GM21367 (cell line): ENCODE measurements around the gene ZW10.

ENCODE experiments used
- ATAC-seq: cut with Tn5 transposase; IDR thresholded peaks from one replicate; pipeline ENCODE4 v1.9.1; 2021; ENCODE audit not compliant: unreplicated experiment

The ZW10 gene

DNA sequence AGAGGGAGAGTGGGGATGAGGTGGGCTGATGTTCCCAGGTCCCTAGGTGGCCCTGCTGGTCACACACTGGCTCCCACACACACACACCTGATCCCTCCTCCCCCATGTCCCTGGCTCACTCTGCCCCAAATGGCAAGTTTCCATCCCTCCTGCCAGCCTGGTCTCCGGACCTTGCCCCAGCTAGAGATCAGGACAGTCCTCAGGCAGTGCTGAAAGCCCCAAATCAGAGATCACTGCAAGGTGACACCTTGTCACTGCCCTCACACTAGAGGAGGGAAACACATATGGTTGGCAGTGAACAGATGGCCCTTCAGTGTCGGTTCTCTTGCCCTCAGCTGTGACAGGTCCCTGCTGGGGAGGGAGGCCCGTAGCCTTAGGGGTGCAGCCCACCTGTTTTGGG is 75.0 kb downstream of the ZW10 start:
- ATAC-seq, result no peak

DNA sequence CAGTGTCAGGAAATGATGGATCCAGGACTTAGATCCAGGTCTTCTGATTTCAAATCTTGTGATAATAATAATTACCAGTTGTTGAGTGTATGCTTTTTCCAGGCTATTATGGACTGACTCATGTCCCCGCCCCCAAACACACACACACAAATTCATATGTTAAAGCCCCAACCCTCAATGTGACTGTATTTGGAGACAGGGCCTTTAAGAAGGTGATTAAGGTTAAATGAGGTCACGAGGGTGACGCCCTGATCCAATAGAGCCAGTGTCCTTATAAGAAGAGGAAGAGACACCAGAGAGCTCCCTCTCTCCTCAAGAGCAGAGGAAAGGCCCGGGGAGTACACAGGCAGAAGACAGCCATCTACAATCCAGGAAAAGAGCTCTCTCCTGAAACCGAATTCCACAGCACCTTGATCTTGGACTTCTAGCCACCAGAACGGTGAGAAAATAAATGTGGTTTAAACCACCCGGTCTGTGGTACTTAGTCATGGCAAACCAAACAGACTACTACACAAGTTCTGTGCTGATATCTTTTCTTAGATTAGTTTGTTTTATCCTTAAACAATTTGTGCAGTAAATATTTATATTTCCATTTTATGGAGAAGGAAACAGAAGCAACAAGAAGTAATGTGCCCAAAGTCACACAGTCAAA is 75.6 kb downstream of the ZW10 start:
- no peak for ATAC-seq

DNA sequence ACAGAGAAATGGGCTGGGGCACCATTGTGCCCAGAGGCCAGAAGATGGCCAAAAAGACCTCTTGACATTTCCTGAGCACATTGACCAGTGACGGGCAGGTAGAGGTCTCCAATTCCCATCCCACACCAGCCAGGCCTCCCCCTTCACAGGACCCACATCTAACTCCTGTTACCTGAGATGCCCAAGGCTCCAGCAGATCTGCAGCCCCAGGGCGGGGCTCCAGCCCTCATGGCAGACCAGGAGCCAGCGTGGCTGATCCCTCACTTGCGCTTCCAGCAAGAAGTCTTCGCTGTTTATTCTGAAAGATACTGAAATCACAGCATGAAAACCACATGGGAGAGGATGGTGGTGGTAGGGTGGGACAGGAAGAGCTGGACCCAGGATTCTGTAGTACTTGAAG is 76.4 kb downstream of the ZW10 start:
- no peak for ATAC-seq

DNA sequence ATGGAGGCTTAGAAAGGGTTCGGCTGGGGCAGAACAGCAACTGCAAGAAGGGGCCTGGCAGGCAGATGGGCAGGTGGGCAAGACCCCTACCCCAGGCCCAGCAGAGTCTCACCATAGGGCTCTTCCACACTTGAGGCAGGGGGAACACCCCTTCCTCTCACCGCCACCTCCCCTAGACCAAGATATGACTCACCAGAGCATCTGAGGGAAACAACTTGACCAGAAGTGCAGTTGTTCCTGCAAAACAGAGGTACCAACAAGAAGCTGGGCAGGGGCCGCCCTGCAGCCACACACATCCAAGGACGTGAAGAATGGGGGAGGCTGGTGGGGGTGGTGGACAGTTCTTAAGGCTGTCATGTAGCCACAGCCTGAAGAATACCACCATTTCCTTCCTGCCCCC is 78.3 kb downstream of the ZW10 start:
- ATAC-seq, result no peak

DNA sequence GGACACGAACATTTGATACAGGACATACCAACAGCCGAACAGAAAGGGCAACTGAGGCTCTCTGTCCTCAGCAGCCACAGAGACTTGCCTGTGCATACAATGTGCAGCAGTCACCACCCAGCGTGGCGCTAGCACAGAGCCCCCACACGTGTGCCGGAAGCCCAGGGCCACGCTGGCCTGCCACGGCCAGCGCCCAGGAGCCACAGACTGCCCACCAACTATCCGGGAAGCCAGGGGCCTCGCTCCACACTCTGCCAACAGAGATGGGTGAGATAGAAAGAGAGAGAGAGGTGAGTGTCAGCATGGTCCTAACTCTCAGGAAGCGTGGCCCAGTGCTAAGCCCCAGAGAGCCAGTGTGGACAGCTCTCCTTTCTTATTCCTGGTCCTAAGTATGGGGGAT is 79.1 kb downstream of the ZW10 start:
- no peak for ATAC-seq

DNA sequence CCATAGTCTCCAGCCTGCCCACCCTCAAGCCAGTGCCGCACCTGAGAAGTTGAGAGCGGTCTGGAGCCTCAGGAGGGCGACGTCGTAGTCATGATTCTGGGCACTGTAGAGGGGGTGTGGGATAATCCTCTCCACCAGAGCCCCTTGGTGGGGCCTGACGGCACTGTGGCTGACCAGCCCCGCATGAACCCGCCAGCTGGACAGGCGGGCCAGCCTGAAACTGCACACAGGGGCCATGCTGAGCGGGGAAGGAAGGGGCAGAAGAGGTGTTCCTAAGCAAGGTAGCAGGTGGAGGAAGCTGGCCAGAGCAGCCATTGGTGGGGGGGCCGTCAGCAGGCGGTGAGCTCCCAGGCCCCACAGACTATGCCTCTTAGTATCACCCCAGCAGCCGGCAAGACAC is 80.5 kb downstream of the ZW10 start:
- no peak for ATAC-seq

DNA sequence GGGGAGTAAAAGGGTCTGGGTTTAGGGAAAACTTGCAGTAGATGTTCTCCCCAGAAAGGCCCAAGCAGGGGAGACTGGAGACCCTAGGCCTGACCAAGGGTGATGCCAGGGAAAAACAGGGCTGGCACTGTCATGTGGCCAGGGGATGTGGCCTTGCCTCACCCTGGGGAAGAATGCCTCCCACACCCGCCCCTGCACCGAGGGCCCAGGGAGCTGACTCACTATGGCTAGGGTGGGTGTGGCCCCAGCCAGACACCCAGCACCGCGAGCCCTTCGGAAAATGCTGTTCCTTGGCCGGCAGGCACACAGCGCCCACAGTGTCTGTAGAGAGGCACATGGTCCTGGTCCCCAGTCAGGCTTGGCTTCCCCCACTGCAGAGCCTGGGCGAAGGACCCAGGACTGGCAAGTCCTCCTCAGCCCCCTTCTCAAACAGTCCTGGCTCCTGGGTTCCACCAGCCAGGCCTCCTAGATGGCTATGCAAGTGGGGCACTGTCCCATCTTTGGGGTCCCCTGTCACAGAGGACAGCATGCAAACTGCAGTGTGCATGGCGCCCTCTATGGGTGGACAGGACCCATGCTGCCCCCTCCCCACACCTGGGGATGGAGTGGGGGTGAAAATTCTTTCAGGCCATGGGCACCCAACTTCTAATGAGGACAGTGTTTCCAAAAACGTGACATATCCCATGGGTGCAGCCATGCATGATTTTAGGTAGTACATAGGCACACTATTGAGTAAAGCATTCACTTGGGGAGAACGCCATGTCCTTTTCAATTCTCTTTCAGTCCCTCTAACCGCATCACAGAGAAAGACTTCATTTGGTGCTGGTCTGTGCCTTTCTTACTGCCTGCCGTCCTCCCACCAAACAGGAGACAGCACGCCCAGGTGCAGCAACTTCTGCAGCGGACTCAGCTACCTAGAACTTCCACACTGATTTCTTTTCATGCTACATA is 82.6 kb downstream of the ZW10 start:
- ATAC-seq, result no peak

DNA sequence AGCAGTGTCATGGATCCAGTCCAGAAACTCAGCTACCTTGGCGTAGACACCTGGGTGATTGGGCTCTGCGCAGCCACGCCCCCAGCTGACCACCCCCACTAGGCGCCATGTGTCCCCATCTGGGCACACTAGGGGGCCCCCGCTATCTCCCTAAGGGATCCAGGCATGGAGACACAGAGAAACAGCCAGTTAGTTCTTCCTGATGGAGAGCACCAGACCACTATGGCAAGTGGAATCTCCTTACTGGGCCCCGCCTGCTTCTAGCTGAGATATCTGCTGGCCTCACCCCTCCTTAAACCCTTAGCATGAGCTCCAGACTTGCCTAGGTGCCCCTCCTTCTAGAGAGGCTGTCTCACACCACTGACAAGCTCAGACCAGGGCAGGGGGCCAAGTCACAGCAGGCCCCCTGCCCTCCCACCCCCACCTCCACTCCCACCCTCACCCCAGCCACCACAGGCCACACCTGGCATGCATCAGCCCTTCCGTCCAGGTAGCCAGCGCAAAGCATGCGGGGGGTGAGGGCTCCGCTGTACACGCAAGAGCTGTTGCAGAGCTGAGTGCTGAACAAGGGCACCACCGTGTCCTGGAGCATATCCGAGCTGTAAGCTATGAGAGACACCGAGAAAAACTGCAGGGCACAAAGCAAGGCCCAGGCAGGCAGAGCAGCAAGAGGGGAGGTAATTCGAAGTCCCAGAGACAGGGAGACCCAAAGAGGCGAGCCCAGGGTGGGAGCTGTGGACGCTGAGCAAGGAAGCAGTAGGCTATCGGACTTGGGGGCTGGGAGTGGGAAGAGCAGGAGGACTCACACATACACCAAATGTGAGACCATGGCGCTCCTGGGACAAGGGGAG is 83.5 kb downstream of the ZW10 start:
- ATAC-seq, result no peak

DNA sequence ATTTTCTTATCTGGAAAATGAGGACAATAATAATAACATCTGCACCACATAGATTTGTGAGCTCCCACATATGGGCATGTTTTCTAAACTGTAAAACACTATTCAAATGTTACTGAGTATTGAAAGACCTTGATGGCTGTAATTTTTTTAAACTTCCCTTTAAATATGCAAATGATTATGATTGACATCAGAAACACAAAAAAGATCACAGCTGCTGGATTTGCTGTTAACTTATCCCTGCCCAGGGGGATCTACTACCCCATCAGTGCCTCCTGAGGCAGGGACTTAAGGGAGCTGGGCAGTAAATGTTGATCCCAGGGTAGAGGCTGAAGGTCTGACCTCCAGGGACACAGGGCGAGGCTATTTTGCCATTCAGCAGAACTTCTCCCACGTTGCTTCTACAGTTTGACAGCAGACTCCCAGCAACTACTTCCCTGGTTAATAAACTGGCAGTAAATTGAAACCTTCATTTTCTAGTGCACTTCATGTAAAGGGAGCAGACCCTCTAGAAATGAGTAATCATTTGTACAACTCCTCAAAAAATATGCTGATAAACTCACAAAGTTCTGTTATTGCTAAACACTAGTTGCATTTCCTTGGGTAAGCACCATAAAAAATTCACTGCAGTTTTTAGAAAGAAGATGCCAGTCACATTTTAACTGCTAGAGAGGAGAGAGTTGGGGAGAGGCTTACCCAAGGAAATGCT is 87.7 kb downstream of the ZW10 start:
- ATAC-seq, result no peak

DNA sequence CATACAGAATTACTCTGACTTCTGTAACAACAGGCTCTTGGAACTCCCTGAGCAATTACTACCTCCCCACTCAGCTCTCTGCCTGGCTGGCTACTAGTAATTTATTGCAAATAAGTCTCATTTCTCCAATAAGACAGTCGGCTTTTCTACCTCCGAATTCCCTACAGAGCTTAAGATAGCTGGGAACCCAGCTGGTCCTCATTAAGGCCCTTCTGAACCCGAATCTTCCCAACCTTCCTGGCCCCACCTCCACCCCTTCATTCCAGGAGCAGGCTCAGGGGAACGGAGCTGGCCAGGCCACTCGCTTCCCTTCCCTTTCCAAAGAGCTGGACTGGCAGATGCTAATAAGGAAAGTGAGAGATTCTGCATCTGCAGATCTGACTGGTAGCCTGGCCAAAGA is 89.0 kb downstream of the ZW10 start:
- ATAC-seq, result no peak

DNA sequence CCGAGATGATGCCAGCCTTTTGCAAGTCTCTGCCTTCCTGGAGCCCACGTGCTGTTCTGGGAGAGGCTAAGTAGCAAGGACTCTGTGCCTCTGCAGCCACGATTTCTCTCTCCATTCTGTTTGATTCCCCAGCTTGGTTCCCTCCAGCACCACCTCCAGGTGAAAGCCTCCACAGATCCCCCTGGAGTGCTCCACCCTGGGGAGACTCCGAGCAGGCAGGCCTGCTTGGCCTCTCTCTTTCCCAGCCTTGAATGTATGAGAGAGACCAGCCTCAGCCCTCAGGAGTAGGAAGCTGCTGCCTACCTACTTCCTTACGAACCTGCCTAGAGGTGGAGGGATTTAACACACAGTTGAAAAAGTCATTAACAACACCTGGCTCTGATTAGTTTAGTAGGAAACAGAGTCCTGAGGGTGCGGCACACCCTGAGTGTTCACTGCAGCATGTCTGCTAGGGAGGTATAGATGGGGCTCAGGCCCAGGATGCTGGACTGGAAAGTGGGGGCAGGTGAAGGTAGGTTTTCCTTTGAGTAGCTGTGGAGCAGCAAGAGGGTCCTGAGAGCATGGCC is 89.9 kb downstream of the ZW10 start:
- no peak for ATAC-seq
